Mucosa of descending colon (tissue), 3 donors: ENCODE measurements around the gene GSC2. TPM values are rescaled to one million over a fixed set of nuclear protein-coding genes. Genes with fewer than 3 reads are reported as not detected.

Source experiments
- ATAC-seq: fragments of 200-7000 bp; cut with Tn5 transposase; one replicate; pipeline ENCODE4 v1.9.1; 2020; ENCODE audit warnings: mild to moderate bottlenecking, moderate library complexity
- DNase-seq, 3 donors: peaks; one replicate each; pipeline ENCODE4 v3.0.0-alpha.2; 2020
- H3K36me3 ChIP-seq: fragments of 200-600 bp; one replicate; pipeline ENCODE4 v1.8.0; 2021; ENCODE audit warnings: low read depth, mild to moderate bottlenecking
- H3K4me1 ChIP-seq: fragments of 200-600 bp; one replicate; pipeline ENCODE4 v1.8.0; 2021; ENCODE audit warnings: low read depth, mild to moderate bottlenecking
- H3K4me3 ChIP-seq: fragments of 200-600 bp; one replicate; pipeline ENCODE4 v1.8.0; 2021; ENCODE audit warnings: mild to moderate bottlenecking
- H3K9me3 ChIP-seq: fragments of 200-600 bp; one replicate; pipeline ENCODE4 v1.8.0; 2021; ENCODE audit warnings: mild to moderate bottlenecking
- CTCF ChIP-seq: fragments of 200-600 bp; IDR thresholded peaks from one replicate; pipeline ENCODE4 v1.8.0; 2022; ENCODE audit warnings: antibody characterized with exemption, mild to moderate bottlenecking
- intact Hi-C, 2 donors: fragments of 100-400 bp; cut with DNase I in 1 of 2; cut with micrococcal nuclease in 1 of 2; formaldehyde crosslinking; loops; one replicate each; pipeline versions ENCODE4 v1.11.0 to v1.11.1; 2022; cut with DNase I, micrococcal nuclease
- total RNA-seq, 3 donors: library from RNA; stranded (reverse); fragmentation: NEBNext Ultra II Directional in 2 of 3; extraction: Animal tissue kit (Norgen Biotek cat#: 25700) in 2 of 3; gene quantifications; one replicate each; pipeline versions ENCODE4 v1.2.1 to v1.2.4, GENCODE V29; 2021 to 2023
- donor health status: DM: no; HTN: no; CAD: no; lungs with moderate emphysema.
- donor health status: DM: no; HTN: no; CAD: no.
- donor health status: DM: no; HTN: yes; CAD: no.

GSC2 gene
- total RNA-seq, 3 donors from 2014 or later = not detected

DNA sequence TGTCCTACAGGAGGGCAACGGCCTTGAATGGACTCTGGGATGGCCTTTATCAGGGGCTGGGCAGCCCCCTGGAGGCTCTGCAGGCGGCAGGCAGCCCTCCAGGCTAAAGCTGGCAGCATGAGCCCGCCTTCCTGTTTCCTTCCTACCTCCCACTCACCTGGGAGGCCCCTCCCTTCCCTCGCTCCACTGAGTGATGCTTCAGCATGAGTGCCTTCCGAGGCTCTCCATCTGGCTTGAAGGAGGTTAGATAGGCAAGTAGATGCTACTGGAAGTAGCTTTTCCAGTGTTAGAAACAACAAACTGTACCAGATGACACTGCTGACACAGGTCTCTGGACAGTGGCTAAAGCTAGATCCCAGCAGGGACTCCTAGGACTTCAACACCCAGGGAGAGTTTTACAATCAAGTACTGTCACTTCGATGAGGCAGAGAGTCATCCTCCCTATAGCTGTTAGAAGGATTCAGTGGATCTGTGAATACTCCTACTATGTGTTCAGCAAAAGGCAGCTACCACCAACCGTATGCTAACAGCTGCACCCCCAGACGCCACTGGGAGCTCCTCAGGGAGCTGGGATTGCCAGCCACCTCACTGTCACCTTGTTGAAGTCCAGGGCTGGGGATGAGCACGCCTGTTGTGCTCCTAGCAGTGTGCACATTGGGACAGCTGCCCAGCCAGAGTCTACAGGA, 32.5 kb upstream of the GSC2 start:
- Histone ChIP-seq H3K4me1 (peaks cover 8% of the 10 kb centered on the region), H3K4me3 (no peak overlapping the region), H3K9me3 (no peaks in the 10 kb centered on the region), H3K36me3 (no peaks in the 10 kb centered on the region)
- ATAC-seq = no peak
- intact Hi-C loops = no loop called here
- no peak for TF ChIP-seq CTCF
- DNase-seq = no peak

GRCh38 chr22:19181786-19182471, 31.8 kb upstream of the GSC2 start:
- H3K9me3 ChIP-seq = no peaks in the 10 kb centered on the region
- intact Hi-C loops = no loop called here

DNA sequence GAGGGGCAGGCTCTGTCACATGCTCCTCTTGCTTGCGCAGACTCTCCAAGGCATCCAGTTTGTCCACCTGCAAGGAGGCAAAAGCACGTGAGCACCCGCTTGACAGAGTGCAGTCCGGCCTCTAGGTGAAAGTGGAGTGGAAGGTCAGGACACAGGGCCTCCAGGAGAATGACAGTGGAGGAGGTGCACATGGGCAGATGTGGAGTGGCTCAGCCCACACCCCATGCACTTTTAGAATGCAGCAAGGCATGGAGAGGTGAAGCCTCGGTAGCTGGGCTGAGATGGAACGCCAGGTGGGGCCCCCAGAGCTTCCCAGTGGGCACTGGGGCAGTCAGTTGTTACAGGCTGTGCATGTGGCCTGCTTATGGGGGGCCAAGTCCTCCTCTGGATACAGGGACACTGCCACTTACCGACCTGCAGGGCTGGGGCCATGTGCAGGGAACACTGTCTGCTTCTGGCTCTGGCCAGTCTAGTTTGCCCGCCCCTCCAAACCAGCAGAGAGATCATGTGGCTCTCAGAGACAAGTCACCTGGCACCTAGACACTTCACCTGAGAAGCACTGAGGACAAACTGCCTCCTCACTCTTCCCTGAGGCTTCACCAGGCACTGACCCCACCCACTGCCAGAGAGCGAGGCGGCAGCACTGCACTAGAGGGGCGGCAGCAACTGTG, 30.8 kb upstream of the GSC2 start:
- TF ChIP-seq CTCF = no peak
- Histone ChIP-seq H3K9me3 (no peaks in the 10 kb centered on the region), H3K4me1 (peaks cover 14% of the 10 kb centered on the region), H3K4me3 (no peak overlapping the region), H3K36me3 (no peaks in the 10 kb centered on the region)
- DNase-seq (peak in 1 of 3 donors; percentile 30), ATAC-seq (no peak)
- intact Hi-C loops = no loop called here

More at GRCh38 chr22:19181786-19182471, 31.8 kb upstream of the GSC2 start:
- ATAC-seq = no peak
- DNase-seq = peak in 1 of 3 donors; percentile 16
- H3K36me3 ChIP-seq = no peaks in the 10 kb centered on the region
- H3K4me1 ChIP-seq = peaks cover 14% of the 10 kb centered on the region
- no peak overlapping the region for H3K4me3 ChIP-seq
- TF ChIP-seq CTCF = no peak

DNA sequence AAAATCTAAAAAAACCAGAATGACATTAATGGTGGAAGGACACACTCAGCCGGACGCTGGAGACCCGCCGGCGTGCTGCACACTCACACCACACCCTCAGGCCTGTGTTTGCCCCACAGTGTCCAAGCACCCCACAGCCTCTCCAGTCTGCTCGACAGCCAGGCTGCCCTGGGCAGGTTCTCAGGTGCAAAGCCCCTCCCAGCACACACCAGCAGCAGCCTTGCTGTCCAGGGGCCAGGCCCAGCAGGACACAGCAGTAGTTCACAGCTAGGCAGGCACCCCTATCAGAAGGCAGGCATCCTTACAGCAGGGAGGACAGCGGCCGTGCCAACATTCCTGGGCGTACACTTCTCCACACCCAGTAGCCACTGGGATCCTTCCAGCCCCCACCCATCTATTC, 30.1 kb upstream of the GSC2 start:
- H3K4me3 ChIP-seq = no peak overlapping the region
- ATAC-seq (no peak), DNase-seq (peak in 2 of 3 donors; percentile 39 to 53)
- peaks cover 14% of the 10 kb centered on the region for H3K4me1 ChIP-seq
- H3K9me3 ChIP-seq = no peaks in the 10 kb centered on the region
- H3K36me3 ChIP-seq = no peaks in the 10 kb centered on the region
- no peak for TF ChIP-seq CTCF
- intact Hi-C loops = no loop called here

- ATAC-seq (peak; percentile 75), DNase-seq (peak; percentile 82 to 85 (median 83))
- no peaks in the 10 kb centered on the region for H3K36me3 ChIP-seq
Observed at GRCh38 chr22:19179497-19180048, 29.5 kb upstream of the GSC2 start.

More at GRCh38 chr22:19179497-19180048, 29.5 kb upstream of the GSC2 start:
- Histone ChIP-seq H3K9me3 (no peaks in the 10 kb centered on the region), H3K4me1 (peaks cover 14% of the 10 kb centered on the region), H3K4me3 (no peak overlapping the region)
- TF ChIP-seq CTCF = peak; percentile 59
- intact Hi-C loops = no loop called here
